NCI-H2196 treated with DMSO at 0.1 percent for 48 hours (cell line): ENCODE measurements around the gene MRPL42.
A peak's percentile ranks its signal among the peaks of the same experiment; 100 is the strongest.
"Not testable (repeated sequence)": the region's sequence is repeated elsewhere in the genome, so short reads cannot be mapped to it uniquely, and the experiment has no call there.

Experiments used
- DNase-seq: peaks from one replicate; lab custom pipeline; 2025; ENCODE audit not compliant: unreplicated experiment; lab: John Stamatoyannopoulos, UW

MRPL42 gene

DNA sequence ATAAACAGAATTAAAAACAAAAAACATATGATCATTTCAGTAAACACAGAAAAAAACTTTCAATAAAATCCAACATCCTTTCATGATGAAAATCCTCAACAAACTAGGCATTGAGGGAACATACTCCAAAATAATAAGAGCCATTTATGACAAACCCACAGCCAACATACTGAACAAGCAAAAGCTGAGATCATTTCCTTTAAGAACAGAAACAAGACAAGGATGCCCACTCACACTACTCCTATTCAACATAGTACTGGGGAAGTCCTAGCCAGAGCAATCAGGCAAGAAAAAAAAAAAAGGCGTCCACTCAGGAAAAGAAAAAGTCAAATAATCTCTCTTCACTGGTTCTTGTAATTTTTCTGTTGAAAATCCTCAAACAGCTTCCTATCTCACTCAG, 30.1 kb downstream of the MRPL42 start:
- DNase-seq = no peak

DNA sequence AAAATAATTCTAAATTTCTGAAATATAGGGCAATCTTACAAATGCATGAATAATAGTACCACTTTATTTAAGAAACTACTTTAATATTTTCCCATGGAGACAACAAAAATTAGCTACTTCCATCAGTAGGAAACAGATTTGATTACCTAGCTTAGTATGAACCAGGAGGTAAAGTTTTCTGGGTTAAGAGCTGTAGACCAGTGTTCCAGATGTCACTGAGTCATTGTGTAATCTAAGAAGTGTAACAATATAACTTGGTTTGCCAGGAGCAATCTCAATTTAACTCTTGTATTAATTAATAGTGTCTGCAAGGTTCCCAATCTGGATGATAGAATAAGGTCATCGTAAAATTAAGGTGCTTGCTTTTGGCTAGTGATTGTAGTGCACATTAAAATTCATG, 31.5 kb downstream of the MRPL42 start:
- DNase-seq = not testable (repeated sequence)

DNA sequence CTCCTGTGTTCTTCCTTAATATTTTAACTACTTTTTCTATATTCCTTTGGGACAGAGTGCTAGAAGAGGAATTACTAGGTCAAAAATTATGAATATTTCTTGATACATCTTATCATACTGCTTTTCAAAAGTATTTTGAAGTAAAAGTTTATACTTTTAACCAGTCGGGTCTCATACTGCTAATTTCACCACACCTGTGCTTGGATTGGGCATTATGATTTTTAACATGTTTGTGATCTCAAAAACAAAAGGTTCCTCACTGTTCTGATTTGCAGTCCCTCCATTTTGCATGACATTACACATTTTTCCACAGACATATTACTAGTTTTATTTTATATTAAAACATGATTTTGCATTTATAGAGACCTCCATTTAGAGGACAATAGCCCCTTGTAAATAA, 32.9 kb downstream of the MRPL42 start:
- DNase-seq = no peak

DNA sequence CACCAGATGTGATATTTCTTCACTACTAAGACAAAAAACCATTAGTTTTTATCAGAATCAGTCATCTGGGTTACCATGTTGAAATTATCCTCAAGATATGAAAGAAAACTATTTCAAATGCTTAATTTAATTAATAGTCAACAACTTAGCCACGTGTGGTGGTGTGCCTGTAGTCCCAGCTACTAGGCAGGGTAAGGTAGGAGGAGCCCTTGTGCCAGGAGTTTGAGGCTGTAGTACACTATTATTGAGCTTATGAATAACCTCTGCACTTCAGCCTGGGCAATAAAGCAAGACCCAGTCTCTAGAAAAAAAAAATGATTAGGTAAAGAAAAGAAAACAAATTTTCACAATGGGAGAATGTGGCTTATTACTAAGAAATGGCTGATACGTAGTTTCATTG, 33.4 kb downstream of the MRPL42 start:
- no peak for DNase-seq

DNA sequence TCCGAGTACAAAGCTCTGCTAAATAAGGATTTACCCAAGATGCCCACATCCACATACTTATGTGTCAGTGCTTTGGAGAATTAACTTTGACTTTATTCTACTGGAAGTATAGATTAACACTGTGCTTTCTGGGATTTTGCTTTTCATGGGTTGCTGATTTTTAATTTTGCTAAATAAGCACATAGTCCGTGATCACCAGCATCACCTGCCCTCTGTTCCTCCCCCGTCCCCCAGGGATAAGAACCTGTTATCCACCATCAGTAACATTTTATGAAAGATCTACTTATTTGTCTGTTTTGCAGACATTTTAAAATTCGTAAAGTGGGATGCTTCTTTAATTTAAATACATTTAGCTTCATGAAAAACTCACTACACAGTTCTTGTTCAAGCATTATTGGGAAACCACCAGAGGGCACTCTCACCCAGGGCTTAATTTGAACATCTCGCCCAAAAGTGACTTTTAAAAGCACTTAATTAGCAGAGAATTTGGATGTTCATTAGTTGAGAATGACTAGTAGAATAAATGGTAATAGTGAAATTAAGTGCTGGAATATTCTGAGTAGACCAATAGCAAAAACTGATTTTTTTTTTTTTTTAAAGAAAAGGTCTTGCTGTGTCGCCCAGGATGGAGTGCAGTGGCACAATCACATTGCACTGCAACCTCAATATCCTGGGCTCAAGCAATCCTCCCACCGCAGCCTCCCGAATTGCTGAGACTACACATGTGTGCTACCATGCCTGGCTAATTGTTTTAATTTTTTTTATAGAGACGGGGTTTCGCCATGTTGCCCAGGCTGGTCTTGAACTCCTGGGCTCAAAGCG, 35.7 kb downstream of the MRPL42 start:
- peak; percentile 3 for DNase-seq

DNA sequence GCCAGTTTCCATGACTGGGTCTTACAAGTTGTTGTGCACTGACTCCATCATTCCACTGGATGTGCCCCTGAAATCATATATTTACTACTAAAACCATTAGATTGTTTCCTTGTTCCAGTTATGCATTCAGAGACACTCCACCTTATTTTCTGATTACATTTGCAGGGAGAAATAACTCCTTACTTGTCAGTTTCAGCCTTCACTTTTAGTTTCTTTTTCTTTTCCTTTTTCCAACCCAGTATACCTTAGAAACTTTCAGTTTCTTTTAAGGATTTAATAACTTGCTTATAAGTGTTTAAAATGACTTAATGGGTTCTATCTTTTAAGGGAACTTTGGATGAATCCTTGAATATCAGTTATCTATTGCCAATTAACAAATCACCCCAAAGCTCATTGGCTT, 39.9 kb downstream of the MRPL42 start:
- no peak for DNase-seq

DNA sequence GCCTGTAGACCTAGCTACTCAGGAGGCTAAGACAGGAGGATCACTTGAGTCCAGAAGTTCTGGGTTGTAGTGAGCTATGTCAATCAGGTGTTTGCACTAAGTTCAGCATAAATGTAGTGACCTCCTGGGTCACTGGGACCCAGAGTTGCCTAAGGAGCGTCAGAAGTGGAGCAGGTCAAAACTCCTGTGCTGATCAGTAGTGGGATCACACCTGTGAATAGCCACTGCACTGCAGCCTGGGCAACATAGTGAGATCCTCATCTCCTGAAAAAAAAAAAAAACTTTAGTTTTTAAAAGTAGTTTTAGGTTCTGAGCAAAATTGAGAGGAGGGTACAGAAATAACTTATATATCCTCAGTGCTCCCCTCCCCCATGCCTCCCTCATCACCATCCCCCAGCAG, 42.2 kb downstream of the MRPL42 start:
- DNase-seq = no peak

DNA sequence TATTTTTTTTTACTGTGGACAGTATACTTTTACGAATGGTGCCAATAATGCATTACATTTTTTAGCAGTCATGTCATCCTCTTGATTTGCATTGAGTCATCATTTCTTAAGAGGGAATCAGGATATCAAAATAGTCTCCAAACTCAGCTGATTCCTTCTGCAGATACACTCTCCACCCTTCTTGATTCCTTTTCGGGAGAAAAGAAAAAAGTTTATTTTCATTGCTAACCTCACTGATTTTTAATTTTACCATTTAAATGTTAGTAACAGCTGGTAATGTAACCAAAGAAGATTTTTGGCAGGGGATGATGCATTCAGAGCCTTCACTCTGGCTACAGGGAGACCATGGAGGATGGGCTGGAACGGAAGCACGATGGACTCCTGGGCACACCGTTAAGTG, 47.5 kb downstream of the MRPL42 start:
- DNase-seq = no peak

DNA sequence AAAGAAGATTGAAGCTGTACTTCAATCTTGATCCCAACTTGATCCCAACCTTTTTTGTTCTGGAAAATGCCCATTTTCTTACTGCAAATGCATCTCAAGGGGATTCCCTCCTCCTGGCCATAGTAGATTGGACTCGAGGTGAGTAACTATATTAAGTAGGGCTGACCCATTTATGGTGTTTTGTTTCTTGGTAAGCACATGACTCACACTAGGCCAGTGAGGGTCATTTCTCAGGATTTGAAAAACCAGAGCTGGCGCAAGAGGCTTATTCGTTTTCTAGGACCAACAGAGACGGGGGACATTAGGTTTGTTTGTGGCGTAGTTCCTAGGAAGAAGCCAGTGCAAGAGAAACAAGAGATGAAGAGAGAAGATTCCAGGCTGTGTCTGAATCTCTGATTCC, 51.4 kb downstream of the MRPL42 start:
- no peak for DNase-seq

DNA sequence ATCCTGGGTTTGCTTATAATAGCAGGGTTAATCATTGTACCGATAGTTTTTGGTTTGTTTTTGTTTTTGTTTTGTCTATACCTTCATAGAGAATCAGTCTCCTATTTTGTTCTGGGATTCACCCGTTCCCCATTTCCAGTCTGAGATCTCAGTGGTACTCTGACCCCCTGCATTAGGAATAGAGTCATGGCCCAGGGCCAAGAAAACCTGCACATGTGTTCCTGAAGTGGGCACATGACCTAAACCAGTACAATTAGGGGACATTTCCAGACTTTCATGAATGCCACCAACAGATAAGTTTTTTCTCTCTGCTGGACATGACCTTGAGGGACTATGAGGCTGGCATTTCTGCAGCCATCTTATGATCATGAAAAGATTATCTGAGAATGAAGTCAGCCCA, 52.5 kb downstream of the MRPL42 start:
- no peak for DNase-seq

DNA sequence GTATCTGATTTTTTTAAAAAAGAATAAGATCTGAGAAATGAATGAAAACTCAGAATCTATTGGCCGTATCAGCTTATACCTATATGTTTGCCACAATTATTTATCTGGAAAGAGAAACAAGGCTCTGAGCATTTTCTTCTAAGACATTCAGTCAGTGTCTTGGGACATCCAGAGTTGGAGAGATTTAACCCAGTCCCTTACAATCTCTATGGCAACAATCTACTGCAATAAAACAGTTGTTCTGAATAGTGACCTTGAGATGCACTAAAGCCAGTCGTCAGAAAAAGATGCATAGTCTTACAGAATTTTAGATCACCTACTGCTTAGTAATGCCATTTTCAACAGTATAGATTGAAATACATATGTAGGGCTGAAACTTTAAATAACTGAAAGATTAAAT, 53.1 kb downstream of the MRPL42 start:
- DNase-seq = no peak

DNA sequence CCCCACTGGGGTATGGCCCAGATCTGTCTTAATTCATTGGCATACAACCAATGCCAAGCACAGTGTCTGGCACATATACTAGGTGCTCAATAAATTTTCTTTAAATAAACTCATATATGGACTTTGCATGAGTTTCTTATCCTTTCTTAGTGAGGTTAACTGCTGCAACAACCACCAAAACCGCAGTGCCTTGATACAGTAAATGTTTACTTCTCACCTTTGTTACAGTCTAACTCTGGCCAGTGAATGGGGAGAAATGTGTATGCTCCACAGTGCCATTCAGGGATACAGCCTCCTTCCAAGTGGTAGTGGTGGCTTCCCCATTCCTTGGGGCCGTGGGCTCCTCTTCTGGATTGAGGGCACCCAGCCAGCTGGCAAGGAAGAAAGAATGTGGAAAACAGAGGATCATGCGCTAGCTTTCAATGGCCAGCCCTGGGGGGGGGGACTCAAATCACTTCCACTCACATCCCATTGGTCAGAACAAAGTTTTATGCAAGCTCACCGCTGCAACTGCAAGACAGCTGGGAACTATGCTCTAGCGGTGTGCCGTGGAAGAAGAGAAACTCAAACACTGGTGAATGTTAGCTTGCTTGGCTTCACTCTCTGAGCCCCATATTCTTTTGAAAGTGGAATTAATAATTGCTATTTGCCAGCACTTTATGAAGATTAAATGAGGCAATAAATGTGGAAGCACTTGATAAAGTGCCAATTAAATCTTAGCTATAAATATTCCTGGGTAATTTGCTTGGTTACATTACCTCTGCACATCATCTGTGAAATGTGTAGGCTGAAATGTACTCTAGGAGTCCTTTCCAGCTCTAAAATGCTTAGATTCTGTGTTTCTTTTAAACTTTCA, 54.1 kb downstream of the MRPL42 start:
- DNase-seq = no peak

DNA sequence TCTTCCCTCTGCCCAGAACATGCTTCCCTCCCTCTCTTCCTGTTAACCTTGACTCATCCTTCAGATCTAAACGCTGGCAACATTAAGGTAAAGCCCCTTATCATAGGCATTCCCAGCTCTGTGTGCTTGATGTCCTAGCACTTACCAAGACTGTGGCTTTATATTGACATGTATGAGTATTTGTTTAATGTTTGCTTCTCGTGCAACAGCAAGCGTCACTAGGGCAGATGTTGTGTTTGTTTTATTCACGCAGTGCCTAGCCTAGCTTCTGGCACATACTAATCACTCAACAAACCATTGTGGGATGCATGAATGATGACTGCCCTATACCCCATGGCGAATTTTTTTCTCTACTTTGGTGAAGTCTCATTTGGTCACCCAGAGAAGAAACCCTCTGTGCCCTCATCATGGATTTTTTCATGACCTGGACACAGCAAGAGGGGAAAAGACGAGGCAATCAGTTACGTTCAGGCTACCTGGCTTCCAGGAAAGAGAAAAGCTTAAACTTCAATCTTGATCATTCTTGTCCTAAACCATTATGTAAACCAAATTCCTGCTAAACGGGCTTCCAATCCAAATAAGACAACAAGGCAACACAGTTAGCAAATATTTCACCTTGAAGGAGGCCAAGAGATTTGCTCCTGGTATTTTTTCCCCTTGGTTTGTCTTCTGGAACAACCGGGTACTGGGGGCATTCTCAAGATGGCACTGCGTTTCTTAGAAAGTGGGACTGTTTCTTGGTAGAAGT, 57.2 kb downstream of the MRPL42 start:
- no peak for DNase-seq

DNA sequence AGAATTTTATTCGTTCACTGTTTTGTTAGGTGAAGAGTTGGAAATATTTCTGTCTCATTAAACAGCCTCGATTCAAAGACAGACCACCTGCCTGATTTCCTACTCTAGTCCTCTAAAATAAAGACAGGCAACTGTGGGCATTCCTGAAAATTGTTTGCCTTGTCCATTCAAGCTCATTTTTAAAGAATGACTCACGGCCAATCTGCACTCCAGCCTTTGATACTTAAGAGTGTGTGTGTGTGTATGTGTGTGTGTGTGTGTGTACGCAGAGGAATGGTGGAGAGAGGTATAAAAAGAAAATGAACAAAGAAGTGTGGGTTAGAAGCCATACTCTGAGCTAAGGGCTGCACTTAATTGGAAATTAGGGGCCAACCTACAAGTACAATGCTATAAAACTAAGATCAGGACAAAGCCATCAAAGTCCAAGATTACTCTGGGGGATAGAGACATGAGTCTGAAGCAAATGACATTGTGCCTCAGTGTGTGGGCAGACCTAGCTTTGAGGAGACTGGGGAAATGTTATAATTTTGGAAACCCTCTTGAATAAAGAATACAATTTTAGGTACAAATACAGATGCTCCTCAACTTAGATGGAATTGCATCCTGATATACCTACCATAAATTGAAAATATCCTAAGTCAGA, 59.6 kb downstream of the MRPL42 start:
- no peak for DNase-seq

DNA sequence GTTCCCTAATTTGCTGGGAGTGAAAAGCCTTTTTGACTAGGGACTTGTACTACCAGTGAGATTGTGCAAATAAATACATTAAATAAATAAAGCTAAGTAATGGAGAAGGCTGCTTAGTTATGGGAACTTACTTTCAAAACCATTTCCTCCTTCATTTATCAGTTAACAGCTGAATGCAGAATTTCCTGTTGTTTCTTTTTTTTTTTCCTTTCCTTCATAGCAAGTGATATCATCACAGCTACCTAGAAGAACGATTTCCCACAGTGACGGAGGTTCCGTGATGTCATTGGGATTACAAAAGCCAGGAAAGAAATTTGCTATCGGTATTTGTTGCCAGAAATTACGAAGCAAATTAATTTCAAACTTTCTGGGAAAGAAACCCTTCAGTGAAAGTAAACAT, 63.0 kb downstream of the MRPL42 start:
- no peak for DNase-seq

DNA sequence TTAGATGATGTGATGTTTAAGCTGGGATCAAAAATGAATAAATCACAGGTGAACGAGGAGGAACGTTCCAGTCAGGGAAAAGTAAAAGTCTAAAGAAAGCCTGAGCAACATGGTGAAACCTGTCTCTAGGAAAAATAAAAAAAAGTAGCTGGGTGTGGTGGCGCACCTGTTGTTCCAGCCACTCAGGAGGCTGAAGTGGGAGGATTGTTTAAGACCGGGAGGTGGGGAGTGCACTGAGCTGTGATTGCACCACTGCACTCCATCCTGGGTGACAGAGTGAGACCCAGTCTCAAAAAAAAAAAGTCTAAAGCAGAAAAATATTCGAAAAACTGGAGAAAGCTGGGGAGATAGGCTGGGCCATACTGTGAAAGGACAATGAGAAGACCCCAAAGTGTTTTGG, 66.0 kb downstream of the MRPL42 start:
- no peak for DNase-seq

DNA sequence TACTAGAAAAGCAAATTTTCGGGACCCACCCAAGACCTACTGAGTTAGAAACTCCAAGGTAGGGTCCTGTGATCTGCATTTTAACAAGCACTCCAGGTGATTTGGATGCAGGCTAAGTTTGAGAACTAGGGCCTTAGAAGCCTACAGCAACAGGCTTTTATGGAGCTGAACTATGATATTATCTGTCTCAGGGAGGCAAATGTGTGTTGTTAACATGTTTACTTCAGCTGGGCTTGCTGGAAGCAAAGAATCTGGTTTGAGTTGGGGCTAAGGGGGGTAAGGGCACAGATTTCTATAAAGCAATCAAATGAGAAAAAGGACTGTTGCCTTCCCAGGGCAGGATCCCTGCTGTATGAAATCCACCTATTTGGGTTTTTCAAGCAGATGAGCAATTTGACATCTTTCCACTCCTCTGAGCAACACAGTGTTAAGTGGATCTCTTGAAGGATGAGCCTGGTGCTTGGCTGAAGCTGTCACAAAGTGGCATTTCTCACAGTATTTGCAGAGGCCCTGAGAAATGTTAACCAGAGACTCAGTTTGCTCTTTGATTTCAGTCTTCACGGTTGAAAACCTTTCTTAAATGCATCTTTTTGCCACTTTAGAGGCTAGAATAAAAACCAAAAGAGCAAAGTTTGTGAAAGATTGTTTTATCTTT, 68.9 kb downstream of the MRPL42 start:
- no peak for DNase-seq

DNA sequence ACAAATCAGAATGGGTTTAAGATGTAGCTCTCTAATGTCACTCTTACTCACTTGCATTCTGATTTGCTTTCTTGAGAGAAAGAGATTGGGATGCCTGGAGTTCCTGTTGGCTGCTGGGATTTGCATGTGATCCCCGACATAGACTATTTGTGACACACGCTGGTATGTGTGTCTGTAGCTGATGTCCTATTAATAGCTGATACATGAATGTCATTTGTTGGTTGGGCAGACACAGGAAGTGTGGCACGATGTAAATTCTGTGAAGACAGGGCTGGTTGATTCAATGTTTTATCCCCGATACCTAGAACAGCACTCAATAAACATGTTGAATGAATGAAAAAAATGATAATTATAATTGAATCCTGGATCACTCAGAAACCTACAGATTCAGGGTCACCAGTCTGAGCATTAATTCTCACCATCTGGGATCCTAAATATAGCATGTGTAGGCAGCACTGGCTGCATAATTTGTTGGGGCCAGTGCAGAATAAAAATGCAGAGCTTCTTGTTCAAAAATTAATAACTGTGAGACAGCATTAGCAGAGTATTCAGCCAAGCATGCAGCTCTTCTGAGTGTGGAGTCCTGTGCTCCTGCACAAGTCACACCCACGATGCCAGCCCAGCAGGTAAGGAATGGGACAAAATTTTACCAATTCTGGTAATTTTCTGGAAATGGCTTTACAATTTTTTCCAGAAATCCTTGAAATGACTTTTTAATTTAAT, 69.6 kb downstream of the MRPL42 start:
- no peak for DNase-seq

DNA sequence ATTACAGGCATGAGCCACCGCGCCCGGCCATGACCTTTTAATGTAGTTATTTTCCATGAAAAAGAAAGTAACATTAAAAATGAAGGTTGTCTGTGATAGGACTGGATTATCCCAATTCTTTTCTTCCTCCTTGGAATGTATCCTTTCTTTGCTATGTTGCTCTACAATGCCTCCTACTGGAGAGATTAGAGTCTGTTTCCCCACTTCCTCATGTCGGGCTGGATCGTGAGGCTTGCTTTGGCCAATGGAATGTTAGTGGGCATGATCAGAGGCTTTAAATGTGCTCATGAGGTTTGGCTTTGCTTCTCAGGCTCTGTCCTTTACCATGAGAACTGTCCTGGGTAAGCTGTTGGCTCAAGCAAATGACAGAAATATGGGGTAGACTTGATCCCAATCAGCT, 70.5 kb downstream of the MRPL42 start:
- no peak for DNase-seq

DNA sequence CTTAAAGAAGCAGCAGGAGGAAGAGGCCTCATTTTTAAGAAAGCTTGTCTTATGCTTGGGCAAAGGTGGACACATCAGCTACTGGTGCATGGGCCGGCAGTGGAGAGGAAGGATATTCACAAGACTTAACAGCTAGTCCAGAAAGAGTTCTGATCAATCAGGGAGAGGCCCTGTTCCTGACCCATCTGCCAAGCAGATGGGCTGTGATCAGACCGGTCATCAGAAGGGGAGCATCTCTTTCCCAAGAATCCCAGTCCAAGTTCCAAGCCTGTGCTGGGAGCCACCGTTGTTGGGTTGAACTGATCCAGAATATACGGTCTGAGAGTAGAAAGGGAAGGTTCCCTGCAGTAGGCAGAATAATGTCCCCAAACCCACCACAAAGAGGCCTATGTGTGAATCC, 72.5 kb downstream of the MRPL42 start:
- DNase-seq = no peak
